ENCODE measurements around the gene SLC25A47. TPM values are rescaled to one million over a fixed set of nuclear protein-coding genes. Genes with fewer than 3 reads are reported as not detected.

SLC25A47 gene
- total and polyA plus RNA-seq, 8 donors: 0.73 TPM; not detected in 7

- no peak for TF ChIP-seq POLR2A (IDR thresholded peaks at IDR 0.05)
- TF ChIP-seq, protein P1, sequence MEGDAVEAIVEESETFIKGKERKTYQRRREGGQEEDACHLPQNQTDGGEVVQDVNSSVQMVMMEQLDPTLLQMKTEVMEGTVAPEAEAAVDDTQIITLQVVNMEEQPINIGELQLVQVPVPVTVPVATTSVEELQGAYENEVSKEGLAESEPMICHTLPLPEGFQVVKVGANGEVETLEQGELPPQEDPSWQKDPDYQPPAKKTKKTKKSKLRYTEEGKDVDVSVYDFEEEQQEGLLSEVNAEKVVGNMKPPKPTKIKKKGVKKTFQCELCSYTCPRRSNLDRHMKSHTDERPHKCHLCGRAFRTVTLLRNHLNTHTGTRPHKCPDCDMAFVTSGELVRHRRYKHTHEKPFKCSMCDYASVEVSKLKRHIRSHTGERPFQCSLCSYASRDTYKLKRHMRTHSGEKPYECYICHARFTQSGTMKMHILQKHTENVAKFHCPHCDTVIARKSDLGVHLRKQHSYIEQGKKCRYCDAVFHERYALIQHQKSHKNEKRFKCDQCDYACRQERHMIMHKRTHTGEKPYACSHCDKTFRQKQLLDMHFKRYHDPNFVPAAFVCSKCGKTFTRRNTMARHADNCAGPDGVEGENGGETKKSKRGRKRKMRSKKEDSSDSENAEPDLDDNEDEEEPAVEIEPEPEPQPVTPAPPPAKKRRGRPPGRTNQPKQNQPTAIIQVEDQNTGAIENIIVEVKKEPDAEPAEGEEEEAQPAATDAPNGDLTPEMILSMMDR (IDR thresholded peaks at IDR 0.05): no peak
Observed at GRCh38 chr14:100279133-100279532, 44.0 kb upstream of the SLC25A47 start.

DNA sequence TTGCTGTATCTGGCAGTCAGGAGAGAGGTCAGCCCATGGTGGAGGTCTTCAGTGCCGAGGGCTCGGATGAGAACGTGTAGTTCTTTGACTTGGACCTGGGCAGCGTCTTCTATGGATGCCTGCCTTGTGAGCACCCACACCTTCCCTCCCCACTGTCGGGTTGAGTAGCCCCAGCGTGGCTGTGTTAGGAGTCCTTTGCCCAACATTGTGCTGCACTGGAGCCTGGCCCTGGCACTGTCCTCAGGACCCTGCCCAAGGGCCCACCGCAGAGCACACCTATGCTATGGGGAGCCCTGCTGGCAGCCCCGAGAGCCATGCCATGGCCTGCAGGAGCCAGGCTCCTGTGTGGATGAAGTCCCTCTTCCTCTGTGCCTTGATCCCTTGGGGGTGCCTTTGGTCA lies 43.6 kb upstream of the SLC25A47 start:
- intact Hi-C loops (cut with DNase I; ENCODE audit: low total_unique reads): no loop called here
- 89 to 92% (median 90%) methylated on average over 7 to 8 of the region's 8 CpGs; no CpG with 5 or more reads in 1 of the 5 donors for WGBS, 5 donors
- Histone ChIP-seq H3K4me3 (no peak overlapping the region), H3K4me1 (peaks cover 3 to 55% (median 34%) of the 10 kb centered on the region in 4 donors), H3K36me3 (peaks cover 6 to 40% (median 25%) of the 10 kb centered on the region in 4 donors), H3K9me3 (no peaks in the 10 kb centered on the region), H3K27ac (no peak overlapping the region), H3K27me3 (no peaks in the 10 kb centered on the region)
- no peak for DNase-seq
- TF ChIP-seq POLR2A (IDR thresholded peaks at IDR 0.05): no peak
- no peak for TF ChIP-seq EP300 (IDR thresholded peaks at IDR 0.05)

More at GRCh38 chr14:100279133-100279532, 44.0 kb upstream of the SLC25A47 start:
- H3K9me3 ChIP-seq: no peaks in the 10 kb centered on the region
- DNase-seq: no peak
- H3K27me3 ChIP-seq: no peaks in the 10 kb centered on the region
- WGBS, 5 donors: 50 to 73% (median 63%) methylated on average over 2 of the region's 2 CpGs
- no peak overlapping the region for H3K4me3 ChIP-seq
- intact Hi-C loops (cut with DNase I; ENCODE audit: low total_unique reads): no loop called here
- H3K36me3 ChIP-seq: peaks cover 6 to 40% (median 25%) of the 10 kb centered on the region in 4 donors
- H3K4me1 ChIP-seq: peaks cover 0 to 55% (median 32%) of the 10 kb centered on the region in 4 donors
- H3K27ac ChIP-seq: no peak overlapping the region

DNA sequence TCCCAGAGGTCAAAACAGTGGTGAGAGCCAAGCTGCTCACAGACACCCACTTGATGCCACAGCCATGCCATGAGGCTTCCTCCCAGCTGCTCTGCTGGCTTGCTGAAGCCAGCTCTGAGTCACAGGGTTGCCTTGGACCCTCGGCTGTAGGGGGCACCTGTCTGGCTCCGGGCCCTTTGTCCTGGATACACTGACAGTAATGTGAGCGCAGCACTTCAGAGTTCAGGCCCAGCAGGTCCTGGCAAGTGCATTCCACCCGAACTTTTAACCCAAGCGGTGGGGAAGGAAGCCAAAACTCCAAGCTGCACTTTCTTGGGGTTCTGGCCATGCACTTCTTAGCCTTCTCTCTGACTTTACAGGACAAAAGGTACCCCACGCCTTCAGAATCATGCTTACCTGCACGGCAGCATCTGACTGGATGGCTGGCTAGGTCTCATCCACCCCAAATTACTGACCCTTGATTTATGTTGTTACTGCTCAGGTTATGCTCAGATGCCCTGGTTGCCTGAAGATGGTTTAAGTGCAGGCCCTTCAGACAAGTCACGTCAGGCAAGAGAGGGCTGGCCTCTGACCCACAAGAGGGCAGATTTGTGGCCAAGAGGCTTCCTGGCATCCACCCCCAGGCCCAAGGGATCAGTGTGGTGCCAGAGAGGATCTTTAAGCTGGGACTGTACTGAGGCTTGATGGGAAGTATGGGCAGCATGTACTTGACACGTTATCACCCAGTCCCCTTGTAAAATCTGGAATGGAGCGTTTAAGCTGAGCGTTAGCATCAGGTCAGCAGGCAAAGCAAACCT lies 41.7 kb upstream of the SLC25A47 start:
- WGBS, 5 donors: 70 to 74% (median 72%) methylated on average over 7 to 11 of the region's 11 CpGs
- Histone ChIP-seq H3K36me3 (peaks cover 6 to 32% (median 17%) of the 10 kb centered on the region in 4 donors), H3K4me3 (no peak overlapping the region), H3K27ac (no peak overlapping the region), H3K4me1 (peaks cover 11 to 54% (median 37%) of the 10 kb centered on the region in 4 donors), H3K27me3 (no peaks in the 10 kb centered on the region), H3K9me3 (no peaks in the 10 kb centered on the region)
- intact Hi-C loops (cut with DNase I; ENCODE audit: low total_unique reads): loop anchor here (10.0 kb wide), 1 partner anchor 93 kb away; the partner anchor contains the start of gene WDR25
- DNase-seq: peak in 1 of 2 donors; percentile 17
- TF ChIP-seq EP300 (IDR thresholded peaks at IDR 0.05) (no peak), POLR2A (IDR thresholded peaks at IDR 0.05) (no peak), POLR2AphosphoS5 (IDR thresholded peaks at IDR 0.05) (no peak)
- TF ChIP-seq, protein P1 (IDR thresholded peaks at IDR 0.05): no peak

- H3K27ac ChIP-seq: no peak overlapping the region
- 94 to 97% (median 95%) methylated on average over 7 of the region's 7 CpGs for WGBS, 5 donors
- peaks cover 11 to 54% (median 35%) of the 10 kb centered on the region in 4 donors for H3K4me1 ChIP-seq
- DNase-seq: no peak
- no peak overlapping the region for H3K4me3 ChIP-seq
- H3K27me3 ChIP-seq: no peaks in the 10 kb centered on the region
- TF ChIP-seq, protein P1 (IDR thresholded peaks at IDR 0.05): no peak
- TF ChIP-seq POLR2AphosphoS5 (IDR thresholded peaks at IDR 0.05): no peak
- no peak for TF ChIP-seq POLR2A (IDR thresholded peaks at IDR 0.05)
- TF ChIP-seq EP300 (IDR thresholded peaks at IDR 0.05): no peak
- H3K36me3 ChIP-seq: peaks cover 5 to 27% (median 12%) of the 10 kb centered on the region in 4 donors
- intact Hi-C loops (cut with DNase I; ENCODE audit: low total_unique reads): loop anchor here (10.0 kb wide), 1 partner anchor 93 kb away; the partner anchor contains the start of gene WDR25
- no peaks in the 10 kb centered on the region for H3K9me3 ChIP-seq
Observed at GRCh38 chr14:100282083-100282350, 41.1 kb upstream of the SLC25A47 start.

All from stomach (tissue), 9 donors.